C4-2B (cell line): ENCODE data around the gene CLC.

Experiments used
- CTCF ChIP-seq: fragments of 450-650 bp; conservative IDR thresholded peaks from 2 replicates; pipeline ENCODE4 v1.5.1; 2017; ENCODE audit warnings: mild to moderate bottlenecking
- ZFX ChIP-seq: fragments of 450-650 bp; IDR thresholded peaks from 2 replicates; pipeline ENCODE4 v1.6.1; 2017

GRCh38 chr19:39737891-39738290 lies at the start of gene CLC:
- no peak for TF ChIP-seq CTCF
- TF ChIP-seq ZFX: no peak
